HG02973 (cell line): ENCODE data around the gene CLTC.

ENCODE experiments used
- ATAC-seq: cut with Tn5 transposase; IDR thresholded peaks from one replicate; pipeline ENCODE4 v1.9.1; 2021; ENCODE audit warnings: moderate library complexity; ENCODE audit not compliant: unreplicated experiment

CLTC gene

GRCh38 chr17:59678918-59679317 lies 59.2 kb downstream of the CLTC start:
- no peak for ATAC-seq

- no peak for ATAC-seq
Observed at GRCh38 chr17:59680314-59680713, 60.6 kb downstream of the CLTC start.

- ATAC-seq = no peak
Observed at GRCh38 chr17:59683283-59683682, 63.6 kb downstream of the CLTC start.

DNA sequence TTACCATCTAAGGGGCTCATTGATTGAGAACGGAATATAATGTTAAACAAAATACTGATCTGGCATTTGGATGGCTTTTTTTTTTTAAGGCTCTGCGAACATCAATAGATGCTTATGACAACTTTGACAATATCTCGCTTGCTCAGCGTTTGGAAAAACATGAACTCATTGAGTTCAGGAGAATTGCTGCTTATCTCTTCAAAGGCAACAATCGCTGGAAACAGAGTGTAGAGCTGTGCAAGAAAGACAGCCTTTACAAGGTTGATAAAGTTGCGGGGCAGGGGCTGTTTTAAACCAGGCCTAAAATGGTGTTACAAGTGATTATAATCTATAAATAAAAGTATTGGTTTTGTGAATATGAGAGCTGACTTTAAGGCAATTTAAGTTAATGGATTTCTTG lies 65.3 kb downstream of the CLTC start:
- ATAC-seq = no peak

- no peak for ATAC-seq
Observed at GRCh38 chr17:59688008-59688407, 68.3 kb downstream of the CLTC start.

DNA sequence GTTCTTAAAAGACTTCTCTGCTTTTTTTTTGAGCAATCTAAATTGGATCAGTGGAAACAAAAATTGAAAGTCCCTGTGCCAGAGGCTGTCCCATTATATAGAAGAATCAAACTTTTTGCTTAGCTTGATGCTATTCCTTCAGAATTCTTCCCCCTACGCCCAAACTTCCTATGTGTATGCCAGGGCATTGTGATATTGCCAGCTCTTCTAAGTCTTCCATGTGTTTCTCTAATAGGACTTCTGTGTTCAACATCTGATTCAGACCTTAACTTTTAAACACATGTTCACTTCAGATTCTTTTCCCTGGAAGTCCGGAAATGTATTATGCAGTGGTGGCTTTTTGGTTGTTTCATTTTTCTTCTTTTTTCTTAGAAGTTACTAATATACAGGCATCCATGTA lies 68.8 kb downstream of the CLTC start:
- ATAC-seq = no peak

GRCh38 chr17:59693582-59693981 lies 73.9 kb downstream of the CLTC start:
- ATAC-seq = no peak

- ATAC-seq = no peak
Observed at GRCh38 chr17:59694344-59694743, 74.6 kb downstream of the CLTC start.

- no peak for ATAC-seq
Observed at GRCh38 chr17:59695945-59696681, 76.4 kb downstream of the CLTC start.

GRCh38 chr17:59696682-59697277 lies 77.1 kb downstream of the CLTC start:
- no peak for ATAC-seq

GRCh38 chr17:59698143-59698542 lies 78.4 kb downstream of the CLTC start:
- no peak for ATAC-seq

DNA sequence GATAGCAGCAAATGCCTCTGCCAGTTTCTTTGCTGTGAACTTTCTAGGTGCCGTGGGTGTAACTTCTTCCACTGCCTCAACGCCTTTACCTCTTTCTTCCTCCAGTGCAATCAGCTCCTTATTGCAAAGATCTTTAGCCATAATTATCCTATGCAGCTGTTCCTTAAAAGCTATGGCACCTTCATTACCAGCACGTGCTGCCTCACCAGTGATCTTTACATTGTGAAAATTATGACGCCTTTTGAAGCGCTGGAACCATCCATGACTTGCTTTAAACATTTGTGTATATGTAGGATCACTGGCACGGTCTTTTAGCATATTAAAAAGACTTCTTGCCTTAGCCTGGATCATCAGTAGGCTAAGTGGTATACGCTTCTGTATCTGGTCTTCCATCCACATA lies 79.5 kb downstream of the CLTC start:
- ATAC-seq = no peak

GRCh38 chr17:59699786-59700185 lies 80.1 kb downstream of the CLTC start:
- no peak for ATAC-seq

- no peak for ATAC-seq
Observed at GRCh38 chr17:59702304-59702703, 82.6 kb downstream of the CLTC start.

GRCh38 chr17:59707149-59707970 lies 87.7 kb downstream of the CLTC start, which contains the start of the genes PTRH2 and VMP1:
TSS of gene PTRH2 (minus strand) at chr17:59707430. CDS start at chr17:59697978, 9,452 bp downstream.
TSS of gene VMP1 (plus strand) at chr17:59707654. CDS start at chr17:59731447, 23,793 bp downstream.
- ATAC-seq = peak; percentile 95

DNA sequence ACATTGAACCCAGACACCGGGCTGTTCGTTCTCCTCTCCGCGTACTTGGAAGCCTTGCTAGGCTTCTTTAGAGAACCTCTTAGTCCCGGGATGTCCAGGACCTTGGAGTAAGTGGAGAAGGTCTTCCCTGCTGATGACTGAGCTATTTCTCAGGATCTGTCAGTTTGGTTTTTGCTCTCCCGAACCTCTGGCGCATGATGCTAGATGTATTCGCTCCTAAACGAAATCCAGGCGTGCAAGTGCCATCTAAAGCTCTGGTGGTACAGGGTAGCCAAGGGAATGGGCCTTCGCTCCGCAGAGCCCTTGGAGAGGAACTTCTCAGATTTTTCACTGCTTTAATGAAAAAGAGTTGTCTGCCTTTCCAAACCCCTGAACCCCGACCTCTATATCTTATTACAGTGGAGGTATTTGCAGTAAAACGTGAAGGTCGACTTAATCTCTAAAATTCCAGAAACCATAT lies 88.3 kb downstream of the CLTC start:
- ATAC-seq = no peak

GRCh38 chr17:59711936-59712335 lies 92.2 kb downstream of the CLTC start:
- no peak for ATAC-seq

DNA sequence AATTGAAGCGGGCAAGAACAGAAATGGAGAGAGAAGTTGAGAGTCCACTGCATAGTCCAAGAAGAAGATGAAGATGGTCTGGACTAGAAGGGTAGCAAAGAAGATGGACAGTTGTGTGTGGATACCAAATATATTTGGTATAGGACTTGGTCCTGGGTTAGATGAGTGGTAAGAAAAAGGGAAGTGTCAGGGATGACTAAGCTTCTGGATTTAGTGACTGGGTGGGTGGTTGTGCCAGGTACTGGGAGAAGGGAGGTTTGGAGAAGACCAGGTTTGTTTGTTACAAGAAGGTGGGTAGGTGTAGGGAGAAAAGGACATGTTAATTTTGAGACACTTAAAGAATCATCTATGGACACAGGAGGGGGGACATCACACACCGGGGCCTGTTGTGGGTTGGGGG lies 93.2 kb downstream of the CLTC start:
- no peak for ATAC-seq

GRCh38 chr17:59714255-59714654 lies 94.6 kb downstream of the CLTC start:
- no peak for ATAC-seq

GRCh38 chr17:59716427-59716826 lies 96.7 kb downstream of the CLTC start:
- ATAC-seq = no peak

DNA sequence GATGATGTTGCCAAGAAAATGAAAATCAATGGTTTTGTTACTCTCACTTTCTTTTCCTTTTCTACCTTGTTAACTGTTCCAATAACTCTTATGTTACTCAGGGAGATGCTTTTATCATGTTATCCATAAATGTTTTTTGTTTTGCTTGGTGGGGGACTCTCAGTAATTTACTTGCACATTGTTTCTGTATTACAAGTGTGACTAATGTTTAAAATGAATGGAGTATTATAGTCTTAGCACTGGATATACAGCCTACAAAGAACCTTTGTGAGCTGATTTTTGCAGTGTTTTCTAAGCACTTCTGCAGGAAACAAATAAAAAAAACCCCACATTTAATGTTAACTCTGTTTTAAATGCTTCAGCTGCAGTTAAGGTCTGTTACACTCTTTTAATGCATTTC lies 99.8 kb downstream of the CLTC start:
- ATAC-seq = no peak

DNA sequence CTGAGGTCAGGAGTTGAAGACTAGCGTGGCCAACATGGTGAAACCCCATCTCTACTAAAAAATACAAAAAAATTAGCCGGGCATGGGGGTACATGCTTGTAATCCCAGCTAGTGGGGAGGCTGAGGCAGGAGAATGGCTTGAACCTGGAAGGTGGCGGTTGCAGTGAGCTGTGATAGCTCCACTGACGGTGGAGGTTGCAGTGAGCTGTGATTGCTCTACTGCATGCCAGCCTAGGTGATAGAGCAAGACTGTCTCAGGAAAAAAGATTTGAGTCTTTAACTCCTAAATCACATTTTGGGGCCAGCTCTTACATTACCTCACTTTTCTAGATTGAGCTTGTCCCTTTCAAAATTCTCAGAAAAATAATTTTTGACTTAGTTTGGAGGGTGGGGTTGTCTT lies 102.9 kb downstream of the CLTC start:
- no peak for ATAC-seq
